Natural killer cell (primary cell): ENCODE data around the gene SYNJ2. TPM values are rescaled to one million over a fixed set of nuclear protein-coding genes. Genes with fewer than 3 reads are reported as not detected.

ENCODE experiments used
- ATAC-seq, 3 donors: fragments of 150-1000 bp in 2 of 3; fragments of 200-7000 bp in 1 of 3; cut with Tn5 transposase; 1 replicate in 1 of 3; 2 replicates in 2 of 3; pipeline ENCODE4 v1.10.0; 2021; ENCODE audit warnings: mild to moderate bottlenecking in 2 of 3, moderate library complexity in 2 of 3
- DNase-seq, 2 donors: peaks; one replicate each; pipeline versions ENCODE4 v3.0.0 to v3.0.0-alpha.2; 2013 to 2021; ENCODE audit warnings: mixed read lengths in 1 of 2
- H3K27ac ChIP-seq: one replicate; pipeline ENCODE4 v1.5.1; 2013; ENCODE audit warnings: mild to moderate bottlenecking, low read length
- H3K27me3 ChIP-seq: one replicate; pipeline ENCODE4 v1.6.1; 2013; ENCODE audit warnings: low read length; ENCODE audit not compliant: control insufficient read depth, insufficient read depth
- H3K36me3 ChIP-seq: one replicate; pipeline ENCODE4 v1.6.1; 2013; ENCODE audit warnings: low read length; ENCODE audit not compliant: control insufficient read depth, insufficient read depth
- H3K4me1 ChIP-seq: one replicate; pipeline ENCODE4 v1.6.1; 2013; ENCODE audit warnings: low read length; ENCODE audit not compliant: control insufficient read depth, insufficient read depth
- H3K4me3 ChIP-seq: one replicate; pipeline ENCODE4 v1.5.1; 2013; ENCODE audit warnings: low read length
- H3K9me3 ChIP-seq: one replicate; pipeline ENCODE4 v1.6.1; 2013; ENCODE audit warnings: low read length; ENCODE audit not compliant: control insufficient read depth, insufficient read depth
- H3K27ac Mint-ChIP-seq, 2 donors: one replicate each; pipeline ENCODE4 v1.8.0; 2022; ENCODE audit warnings: mild to moderate bottlenecking in 2 of 2, mixed read lengths in 2 of 2, moderate library complexity in 1 of 2
- H3K27me3 Mint-ChIP-seq, 2 donors: one replicate each; pipeline ENCODE4 v1.8.0; 2022; ENCODE audit warnings: low read depth in 2 of 2, mixed read lengths in 2 of 2
- H3K36me3 Mint-ChIP-seq: one replicate; pipeline ENCODE4 v1.8.0; 2022; ENCODE audit warnings: mixed read lengths
- H3K4me1 Mint-ChIP-seq, 2 donors: one replicate each; pipeline ENCODE4 v1.8.0; 2022; ENCODE audit warnings: mixed read lengths in 2 of 2
- H3K4me3 Mint-ChIP-seq: one replicate; pipeline ENCODE4 v1.8.0; 2022; ENCODE audit warnings: mild to moderate bottlenecking, moderate library complexity, mixed read lengths
- H3K9me3 Mint-ChIP-seq, 2 donors: one replicate each; pipeline ENCODE4 v1.8.0; 2022; ENCODE audit warnings: mixed read lengths in 2 of 2
- WGBS: methylation state at CpG from one replicate; pipeline ENCODE4 v1.1.7; 2013; ENCODE audit warnings: missing lambda C conversion rate; ENCODE audit not compliant: insufficient coverage; 5-methylcytosine and 5-hydroxymethylcytosine counted together
- intact Hi-C: fragments of 100-400 bp; cut with micrococcal nuclease; formaldehyde crosslinking; loops from one replicate; pipeline ENCODE4 v1.14.2; 2022
- total RNA-seq, 4 donors: library from RNA; stranded (reverse); fragments of 120-200 nt in 1 of 4; gene quantifications; one replicate each; pipeline versions ENCODE4 v1.2.3 to v1.2.4, GENCODE V29; 2013 to 2022
- TF ChIP-seq, protein P1 (sequence below): fragments of 200-600 bp; IDR thresholded peaks from one replicate; pipeline ENCODE4 v1.8.0; 2022; ENCODE audit warnings: antibody characterized with exemption

The SYNJ2 gene
- total RNA-seq, 3 donors from 2014 or later (not counting 1 experiment from before 2014, with no cell fraction given): 24.4 to 47.0 (median 28.0) TPM

GRCh38 chr6:157985378-157986155 lies 3.9 kb downstream of the SYNJ2 start:
- WGBS: 97% methylated on average over 10 of the region's 13 CpGs
- Mint-ChIP-seq H3K27me3 (no peaks in the 10 kb centered on the region), H3K9me3 (no peaks in the 10 kb centered on the region), H3K36me3 (no peaks in the 10 kb centered on the region), H3K27ac (peak overlapping the region; percentile 61 to 77), H3K4me3 (peak overlapping the region; percentile 80), H3K4me1 (peaks cover 60 to 62% of the 10 kb centered on the region in 2 donors)
- ATAC-seq (no peak), DNase-seq (no peak)
- Histone ChIP-seq H3K36me3 (no peaks in the 10 kb centered on the region), H3K4me1 (peaks cover 58% of the 10 kb centered on the region), H3K27ac (no peak overlapping the region), H3K27me3 (no peaks in the 10 kb centered on the region), H3K4me3 (no peak overlapping the region), H3K9me3 (no peaks in the 10 kb centered on the region)
- TF ChIP-seq, protein P1, sequence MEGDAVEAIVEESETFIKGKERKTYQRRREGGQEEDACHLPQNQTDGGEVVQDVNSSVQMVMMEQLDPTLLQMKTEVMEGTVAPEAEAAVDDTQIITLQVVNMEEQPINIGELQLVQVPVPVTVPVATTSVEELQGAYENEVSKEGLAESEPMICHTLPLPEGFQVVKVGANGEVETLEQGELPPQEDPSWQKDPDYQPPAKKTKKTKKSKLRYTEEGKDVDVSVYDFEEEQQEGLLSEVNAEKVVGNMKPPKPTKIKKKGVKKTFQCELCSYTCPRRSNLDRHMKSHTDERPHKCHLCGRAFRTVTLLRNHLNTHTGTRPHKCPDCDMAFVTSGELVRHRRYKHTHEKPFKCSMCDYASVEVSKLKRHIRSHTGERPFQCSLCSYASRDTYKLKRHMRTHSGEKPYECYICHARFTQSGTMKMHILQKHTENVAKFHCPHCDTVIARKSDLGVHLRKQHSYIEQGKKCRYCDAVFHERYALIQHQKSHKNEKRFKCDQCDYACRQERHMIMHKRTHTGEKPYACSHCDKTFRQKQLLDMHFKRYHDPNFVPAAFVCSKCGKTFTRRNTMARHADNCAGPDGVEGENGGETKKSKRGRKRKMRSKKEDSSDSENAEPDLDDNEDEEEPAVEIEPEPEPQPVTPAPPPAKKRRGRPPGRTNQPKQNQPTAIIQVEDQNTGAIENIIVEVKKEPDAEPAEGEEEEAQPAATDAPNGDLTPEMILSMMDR: no peak
- intact Hi-C loops: no loop called here

GRCh38 chr6:157987788-157988699 lies 6.4 kb downstream of the SYNJ2 start:
- Histone ChIP-seq H3K27ac (no peak overlapping the region), H3K36me3 (no peaks in the 10 kb centered on the region), H3K9me3 (no peaks in the 10 kb centered on the region), H3K4me1 (peaks cover 44% of the 10 kb centered on the region), H3K4me3 (no peak overlapping the region), H3K27me3 (no peaks in the 10 kb centered on the region)
- TF ChIP-seq, protein P1: no peak
- Mint-ChIP-seq H3K27me3 (no peaks in the 10 kb centered on the region), H3K4me3 (no peak overlapping the region), H3K36me3 (no peaks in the 10 kb centered on the region), H3K4me1 (peaks cover 60% of the 10 kb centered on the region in 2 donors), H3K9me3 (no peaks in the 10 kb centered on the region), H3K27ac (peak overlapping the region; percentile 50 to 58)
- peak in 1 of 3 donors; percentile 29 for ATAC-seq
- intact Hi-C loops: no loop called here
- 97% methylated on average over 20 of the region's 20 CpGs for WGBS
- no peak for DNase-seq

DNA sequence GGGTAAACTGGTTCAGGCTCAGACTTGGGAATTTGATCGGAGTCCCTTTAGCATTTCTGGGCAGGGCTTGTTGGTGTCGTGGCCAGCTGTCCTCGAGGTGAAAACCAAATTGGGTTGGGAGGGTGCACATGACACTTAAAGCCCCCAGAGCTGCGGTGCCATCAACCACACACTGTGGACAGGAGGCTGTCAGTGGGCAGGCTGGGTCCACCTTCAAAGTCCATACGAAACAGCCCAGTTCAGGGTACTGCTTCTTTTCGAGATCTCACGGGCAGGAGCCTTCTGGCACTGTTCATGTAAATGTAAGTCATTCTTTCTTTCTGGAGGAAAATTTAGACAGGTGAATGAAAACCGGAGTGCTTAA lies 7.0 kb downstream of the SYNJ2 start:
- Histone ChIP-seq H3K9me3 (no peaks in the 10 kb centered on the region), H3K36me3 (no peaks in the 10 kb centered on the region), H3K4me1 (peaks cover 42% of the 10 kb centered on the region), H3K27me3 (no peaks in the 10 kb centered on the region), H3K27ac (no peak overlapping the region), H3K4me3 (no peak overlapping the region)
- Mint-ChIP-seq H3K9me3 (no peaks in the 10 kb centered on the region), H3K4me3 (no peak overlapping the region), H3K4me1 (peaks cover 59 to 61% of the 10 kb centered on the region in 2 donors), H3K27ac (peak overlapping the region; percentile 50 to 58), H3K27me3 (no peaks in the 10 kb centered on the region), H3K36me3 (no peaks in the 10 kb centered on the region)
- TF ChIP-seq, protein P1: no peak
- ATAC-seq (no peak), DNase-seq (no peak)
- 69% methylated on average over 8 of the region's 8 CpGs for WGBS
- intact Hi-C loops: no loop called here
